Stimulated activated naive CD8-positive, alpha-beta T cell treated with anti-CD3 and anti-CD28 coated beads, Interleukin-15, Interleukin-2, amounts not matched to agents 100 ng/mL and 50 ng/mL, for 24 hours (primary cell): ENCODE data around the gene ALS2.
"Not testable (repeated sequence)": the region's sequence is repeated elsewhere in the genome, so short reads cannot be mapped to it uniquely, and the experiment has no call there.

ENCODE experiments used
- H3K27ac Mint-ChIP-seq: one replicate; pipeline ENCODE4 v1.8.0; 2021; ENCODE audit warnings: mild to moderate bottlenecking, mixed read lengths
- H3K27me3 Mint-ChIP-seq: one replicate; pipeline ENCODE4 v1.8.0; 2021; ENCODE audit warnings: mixed read lengths
- H3K36me3 Mint-ChIP-seq: one replicate; pipeline ENCODE4 v1.8.0; 2021; ENCODE audit warnings: low read depth, mixed read lengths
- H3K4me1 Mint-ChIP-seq: one replicate; pipeline ENCODE4 v1.8.0; 2021; ENCODE audit warnings: low read depth, mixed read lengths
- H3K4me3 Mint-ChIP-seq: one replicate; pipeline ENCODE4 v1.8.0; 2021; ENCODE audit warnings: mild to moderate bottlenecking, mixed read lengths
- H3K9me3 Mint-ChIP-seq: one replicate; pipeline ENCODE4 v1.8.0; 2021; ENCODE audit warnings: mixed read lengths

The ALS2 gene

DNA sequence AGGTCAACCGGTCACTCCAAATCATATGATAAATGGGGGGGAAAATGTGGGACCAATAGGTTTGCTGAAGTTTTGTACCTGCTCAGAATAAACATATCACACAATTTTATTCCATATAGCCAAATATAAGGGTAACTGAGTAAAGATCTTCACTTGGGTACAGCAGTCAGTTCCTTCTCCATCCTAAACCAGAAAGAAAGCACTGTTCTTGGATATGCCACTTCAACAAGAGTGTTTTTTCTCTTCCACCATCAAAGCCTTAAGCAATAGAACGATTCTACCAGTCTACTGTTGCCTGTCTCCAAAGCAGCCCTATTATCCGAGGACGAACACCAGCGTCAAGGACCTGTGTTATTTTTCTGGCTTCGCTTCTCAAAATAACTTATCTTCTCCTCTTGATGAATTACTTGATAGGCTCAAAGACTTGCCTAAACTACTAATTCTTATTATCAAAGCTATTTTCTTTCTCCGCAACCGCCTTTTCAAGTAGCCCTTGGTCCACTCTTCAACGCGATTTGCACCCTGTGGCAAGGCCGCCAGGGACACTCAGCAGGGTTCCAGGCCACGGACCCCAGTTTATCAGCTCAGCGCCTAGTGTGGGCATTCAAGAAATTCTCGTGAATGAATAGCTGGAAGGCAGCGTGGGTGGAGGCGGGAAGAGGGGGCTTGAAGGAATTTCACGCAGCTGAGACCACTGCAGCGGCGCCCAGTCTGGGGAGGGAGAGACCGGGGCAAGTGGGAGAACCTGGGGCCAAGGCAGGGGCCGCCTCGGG is 646 bp downstream of the ALS2 start:
- peak overlapping the region; percentile 82 for H3K27ac Mint-ChIP-seq
- H3K27me3 Mint-ChIP-seq = peaks cover 7% of the 10 kb centered on the region
- no peaks in the 10 kb centered on the region for H3K9me3 Mint-ChIP-seq
- H3K4me3 Mint-ChIP-seq = peak overlapping the region; percentile 97
- peaks cover 29% of the 10 kb centered on the region for H3K4me1 Mint-ChIP-seq
- H3K36me3 Mint-ChIP-seq = no peaks in the 10 kb centered on the region

DNA sequence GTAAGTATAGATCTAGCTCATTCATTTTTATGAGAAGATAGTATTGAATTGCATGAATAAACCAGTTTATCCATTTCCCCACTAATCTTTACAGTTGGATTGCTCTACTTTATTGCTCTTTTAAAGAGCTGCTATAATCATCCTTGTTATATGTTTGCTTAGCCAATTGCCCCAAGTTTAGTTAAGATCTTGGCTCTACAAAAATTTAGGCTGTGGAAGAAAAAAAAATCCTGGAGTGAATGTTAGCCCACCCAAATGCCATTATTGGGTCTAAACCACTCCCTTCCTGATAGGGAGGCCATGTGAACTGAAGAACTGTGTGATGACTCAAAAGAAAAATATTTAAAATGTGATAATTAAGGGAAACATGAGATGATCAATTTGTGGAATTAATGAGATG is 2.9 kb downstream of the ALS2 start:
- H3K27me3 Mint-ChIP-seq = no peaks in the 10 kb centered on the region
- H3K27ac Mint-ChIP-seq = no peak overlapping the region
- no peak overlapping the region for H3K4me3 Mint-ChIP-seq
- H3K9me3 Mint-ChIP-seq = no peaks in the 10 kb centered on the region
- peaks cover 7% of the 10 kb centered on the region for H3K36me3 Mint-ChIP-seq
- H3K4me1 Mint-ChIP-seq = peaks cover 40% of the 10 kb centered on the region

DNA sequence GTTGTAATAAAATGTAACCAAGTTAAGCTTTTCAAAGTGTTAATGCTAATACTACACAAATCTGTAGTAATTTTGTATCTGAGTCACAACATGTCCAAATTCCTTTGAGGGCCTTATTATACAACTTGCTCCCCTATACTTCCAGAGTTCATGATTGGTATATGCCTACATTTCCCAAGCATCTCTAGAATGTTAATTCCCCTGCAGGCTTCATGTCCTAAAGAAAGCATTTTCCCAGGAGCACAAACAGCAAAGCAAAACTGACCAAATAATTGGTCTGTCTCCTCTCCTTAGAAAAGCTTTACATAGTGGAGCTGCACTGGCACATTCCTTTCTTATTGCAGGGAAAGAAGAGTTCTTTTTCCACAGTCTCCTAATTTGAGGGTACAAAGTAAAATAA is 3.7 kb downstream of the ALS2 start:
- Mint-ChIP-seq H3K4me3 (no peak overlapping the region), H3K9me3 (no peaks in the 10 kb centered on the region), H3K27me3 (no peaks in the 10 kb centered on the region), H3K36me3 (peaks cover 7% of the 10 kb centered on the region), H3K4me1 (peaks cover 40% of the 10 kb centered on the region), H3K27ac (no peak overlapping the region)

DNA sequence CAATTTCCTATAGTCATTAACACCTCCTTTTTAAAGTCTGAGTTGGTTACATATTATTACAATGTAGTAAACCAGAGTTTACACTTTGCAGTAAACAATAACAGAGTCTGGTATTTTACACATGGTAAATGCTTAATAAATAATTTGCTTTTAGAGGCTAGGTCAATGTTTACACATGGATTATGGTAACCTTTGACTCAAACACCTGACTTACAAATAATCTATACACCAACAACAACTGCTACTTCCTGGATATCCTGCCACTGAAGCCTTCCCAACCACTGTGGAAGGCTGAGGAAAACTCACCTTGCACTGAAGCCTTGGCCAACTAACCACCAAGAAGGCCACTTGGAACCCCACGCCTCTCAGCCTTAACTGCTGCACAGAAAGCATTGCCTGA is 5.4 kb downstream of the ALS2 start:
- peaks cover 32% of the 10 kb centered on the region for H3K4me1 Mint-ChIP-seq
- no peaks in the 10 kb centered on the region for H3K9me3 Mint-ChIP-seq
- no peak overlapping the region for H3K27ac Mint-ChIP-seq
- H3K27me3 Mint-ChIP-seq = no peaks in the 10 kb centered on the region
- no peak overlapping the region for H3K4me3 Mint-ChIP-seq
- H3K36me3 Mint-ChIP-seq = peaks cover 7% of the 10 kb centered on the region

DNA sequence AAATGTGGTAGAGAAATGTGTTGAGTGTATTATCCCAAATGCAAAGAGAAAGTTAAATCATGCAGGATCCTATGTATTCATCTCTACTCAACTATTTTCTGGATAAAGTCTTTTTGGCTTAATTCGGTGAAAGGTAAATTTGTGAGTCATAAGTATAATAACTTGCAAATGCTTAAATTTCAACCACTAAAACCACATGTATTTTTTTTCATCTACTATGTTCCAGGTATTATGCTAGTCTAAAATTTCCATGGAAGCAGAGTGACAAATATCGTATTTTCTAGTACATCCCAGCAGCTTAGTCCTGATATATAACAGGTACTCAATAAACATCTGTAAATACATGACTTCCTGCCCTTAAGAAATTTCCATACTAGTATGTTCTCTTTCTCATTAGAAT is 6.2 kb downstream of the ALS2 start:
- H3K27me3 Mint-ChIP-seq = no peaks in the 10 kb centered on the region
- peaks cover 25% of the 10 kb centered on the region for H3K4me1 Mint-ChIP-seq
- no peak overlapping the region for H3K27ac Mint-ChIP-seq
- H3K9me3 Mint-ChIP-seq = no peaks in the 10 kb centered on the region
- no peak overlapping the region for H3K4me3 Mint-ChIP-seq
- peaks cover 7% of the 10 kb centered on the region for H3K36me3 Mint-ChIP-seq

DNA sequence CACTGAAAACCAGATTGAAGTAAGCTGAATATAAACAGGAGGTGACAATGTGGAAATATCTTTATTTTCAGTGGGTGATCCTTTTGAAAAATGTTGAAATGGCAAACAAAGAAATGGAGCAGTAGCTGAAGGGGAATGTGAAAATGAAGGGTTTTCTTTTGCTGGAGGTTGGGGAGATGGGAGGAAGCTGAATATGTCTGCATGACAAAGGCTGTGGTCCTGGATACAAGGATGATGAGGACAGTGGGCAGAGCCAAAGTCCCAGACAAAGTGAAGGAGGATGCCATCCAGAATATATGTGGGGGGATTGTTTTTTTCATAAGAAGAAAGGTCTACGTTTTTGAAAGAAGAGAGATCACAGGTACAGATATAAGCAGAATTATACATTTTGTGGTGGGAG is 6.7 kb downstream of the ALS2 start:
- Mint-ChIP-seq H3K4me3 (no peak overlapping the region), H3K9me3 (no peaks in the 10 kb centered on the region), H3K36me3 (peaks cover 7% of the 10 kb centered on the region), H3K27ac (no peak overlapping the region), H3K4me1 (peaks cover 21% of the 10 kb centered on the region), H3K27me3 (no peaks in the 10 kb centered on the region)

DNA sequence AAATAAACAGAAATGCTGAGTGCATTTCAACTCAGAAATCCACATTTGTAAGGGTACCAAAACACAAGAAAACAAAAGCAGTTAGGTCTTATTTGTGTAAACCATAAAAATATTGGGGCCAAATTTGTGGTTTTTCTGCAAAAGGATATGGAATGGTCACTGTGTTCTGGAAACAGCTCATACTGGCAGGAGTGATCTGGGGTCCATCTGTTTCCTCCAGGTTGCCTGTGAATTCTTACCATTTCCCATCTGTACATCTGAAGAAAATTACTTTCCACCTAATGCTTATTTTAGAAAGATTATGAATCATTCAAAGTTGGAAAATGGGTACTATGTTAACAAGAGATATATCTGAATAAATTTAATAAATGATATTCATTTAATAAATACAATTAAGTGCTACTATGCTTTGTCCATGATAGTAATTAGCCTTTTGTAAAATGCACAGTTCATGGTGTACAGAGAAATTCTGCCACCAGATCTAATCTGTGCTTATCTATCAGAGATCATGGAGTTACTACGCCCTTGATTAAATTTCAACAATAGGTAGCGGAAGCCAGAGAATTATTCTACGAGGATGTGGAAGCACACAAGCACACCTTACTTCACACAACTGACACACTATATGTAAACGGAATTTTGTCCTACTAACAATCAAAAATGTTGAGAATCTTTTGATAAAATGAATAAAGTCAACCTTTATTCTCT is 10.9 kb downstream of the ALS2 start:
- no peak overlapping the region for H3K4me3 Mint-ChIP-seq
- no peaks in the 10 kb centered on the region for H3K9me3 Mint-ChIP-seq
- peaks cover 22% of the 10 kb centered on the region for H3K36me3 Mint-ChIP-seq
- H3K27ac Mint-ChIP-seq = no peak overlapping the region
- H3K4me1 Mint-ChIP-seq = peaks cover 10% of the 10 kb centered on the region
- no peaks in the 10 kb centered on the region for H3K27me3 Mint-ChIP-seq

DNA sequence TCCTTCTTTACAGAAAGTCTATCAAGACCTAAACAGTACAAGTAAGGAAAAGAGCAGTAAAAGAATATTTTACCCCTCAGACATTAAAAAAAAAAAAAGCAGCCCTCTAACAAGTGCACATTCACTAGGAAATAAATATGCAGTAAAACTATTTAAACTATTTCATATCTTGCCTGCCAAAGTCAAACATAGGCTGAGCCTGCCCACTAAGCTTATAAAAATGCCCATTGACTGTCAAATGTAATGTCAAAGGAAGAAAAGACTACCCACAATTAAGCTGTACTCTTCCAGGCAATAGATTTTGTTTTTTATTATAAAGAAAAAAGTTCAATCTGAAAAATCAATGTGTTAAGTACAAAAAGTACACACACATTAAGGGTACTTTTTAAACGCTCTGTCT is 11.8 kb downstream of the ALS2 start:
- H3K4me1 Mint-ChIP-seq = peaks cover 2% of the 10 kb centered on the region
- H3K4me3 Mint-ChIP-seq = no peak overlapping the region
- H3K27me3 Mint-ChIP-seq = no peaks in the 10 kb centered on the region
- no peak overlapping the region for H3K27ac Mint-ChIP-seq
- peaks cover 24% of the 10 kb centered on the region for H3K36me3 Mint-ChIP-seq
- no peaks in the 10 kb centered on the region for H3K9me3 Mint-ChIP-seq

DNA sequence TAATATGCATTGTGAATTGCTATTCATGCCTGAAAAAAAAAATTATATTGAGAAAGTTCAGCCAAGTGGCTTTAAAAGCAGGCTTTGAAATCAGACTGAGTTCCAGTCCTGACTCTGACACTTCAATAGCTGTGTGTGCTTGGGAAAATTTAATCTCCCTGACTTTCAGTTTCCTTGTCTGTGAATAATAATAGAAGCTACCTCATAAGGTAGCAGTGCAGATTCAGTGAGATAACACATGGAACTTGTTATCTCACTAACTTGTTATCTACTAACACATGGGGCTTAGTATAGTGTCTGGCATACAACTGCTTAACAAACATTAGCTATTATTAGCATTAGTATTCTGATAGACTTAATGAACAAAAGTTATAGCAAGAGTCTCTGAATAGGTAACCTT is 14.9 kb downstream of the ALS2 start:
- Mint-ChIP-seq H3K4me3 (no peak overlapping the region), H3K9me3 (no peaks in the 10 kb centered on the region), H3K27me3 (no peaks in the 10 kb centered on the region), H3K36me3 (peaks cover 36% of the 10 kb centered on the region), H3K27ac (no peak overlapping the region), H3K4me1 (no peaks in the 10 kb centered on the region)

DNA sequence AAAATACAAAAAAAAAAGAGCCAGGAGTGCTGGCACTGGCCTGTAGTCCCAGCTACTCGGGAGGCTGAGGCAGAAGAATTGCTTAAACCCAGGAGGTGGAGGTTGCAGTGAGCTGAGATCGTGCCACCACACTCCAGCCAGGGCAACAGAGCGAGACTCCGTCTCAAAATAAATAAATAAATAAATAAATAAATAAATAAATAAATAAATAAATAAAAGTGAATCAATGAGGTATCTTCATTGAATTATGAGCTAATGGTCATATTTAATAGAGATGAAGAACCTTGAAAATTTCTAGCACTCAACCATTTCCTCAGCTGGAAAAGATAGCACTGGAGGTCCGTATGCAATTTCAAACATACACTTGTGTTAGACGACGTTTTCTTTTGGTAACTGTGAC is 16.3 kb downstream of the ALS2 start:
- not testable (repeated sequence) for H3K27me3 Mint-ChIP-seq, H3K27ac Mint-ChIP-seq, H3K4me1 Mint-ChIP-seq, H3K9me3 Mint-ChIP-seq, H3K4me3 Mint-ChIP-seq
- peaks cover 41% of the 10 kb centered on the region for H3K36me3 Mint-ChIP-seq

DNA sequence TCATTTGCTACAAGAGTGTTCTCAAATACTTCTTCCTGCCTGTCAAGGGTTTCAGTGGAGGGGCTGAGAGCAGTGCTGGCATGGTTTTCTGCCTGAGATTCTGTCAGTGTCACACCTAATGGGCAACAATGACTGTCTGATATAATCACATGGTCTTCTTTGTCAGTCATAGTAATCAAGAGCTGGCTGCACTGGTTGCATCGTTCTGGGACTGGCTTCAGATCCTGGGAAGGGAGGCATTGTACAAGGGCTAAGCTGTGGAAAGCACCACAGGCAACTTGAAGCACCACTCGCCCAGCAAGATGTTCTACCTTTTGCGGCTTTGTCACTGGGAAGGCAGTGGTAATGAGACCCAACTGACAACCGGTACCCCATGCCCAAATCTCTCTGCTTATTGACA is 19.6 kb downstream of the ALS2 start:
- peaks cover 37% of the 10 kb centered on the region for H3K36me3 Mint-ChIP-seq
- no peaks in the 10 kb centered on the region for H3K27me3 Mint-ChIP-seq
- no peak overlapping the region for H3K4me3 Mint-ChIP-seq
- no peak overlapping the region for H3K27ac Mint-ChIP-seq
- H3K9me3 Mint-ChIP-seq = no peaks in the 10 kb centered on the region
- H3K4me1 Mint-ChIP-seq = no peaks in the 10 kb centered on the region

DNA sequence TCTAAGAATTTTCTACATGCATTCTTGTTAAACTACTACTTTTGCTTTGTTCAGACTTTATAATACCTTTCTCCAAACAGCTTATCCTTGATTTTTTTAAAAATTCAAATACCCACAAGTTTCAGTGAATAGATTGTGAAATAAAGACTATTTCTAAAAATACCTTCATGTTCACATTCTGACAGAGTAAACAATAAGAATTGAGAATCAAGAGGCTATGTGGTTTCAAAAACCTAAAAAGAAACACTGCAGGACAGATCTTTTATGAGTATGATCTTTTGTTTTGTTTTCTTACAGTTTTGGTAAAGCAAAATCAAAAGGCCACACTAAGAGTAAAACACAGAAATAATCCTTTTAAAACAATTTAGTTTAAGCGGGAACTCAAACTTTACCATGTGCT is 21.2 kb downstream of the ALS2 start:
- H3K4me3 Mint-ChIP-seq = no peak overlapping the region
- peaks cover 29% of the 10 kb centered on the region for H3K36me3 Mint-ChIP-seq
- no peaks in the 10 kb centered on the region for H3K9me3 Mint-ChIP-seq
- H3K4me1 Mint-ChIP-seq = no peaks in the 10 kb centered on the region
- no peak overlapping the region for H3K27ac Mint-ChIP-seq
- no peaks in the 10 kb centered on the region for H3K27me3 Mint-ChIP-seq

DNA sequence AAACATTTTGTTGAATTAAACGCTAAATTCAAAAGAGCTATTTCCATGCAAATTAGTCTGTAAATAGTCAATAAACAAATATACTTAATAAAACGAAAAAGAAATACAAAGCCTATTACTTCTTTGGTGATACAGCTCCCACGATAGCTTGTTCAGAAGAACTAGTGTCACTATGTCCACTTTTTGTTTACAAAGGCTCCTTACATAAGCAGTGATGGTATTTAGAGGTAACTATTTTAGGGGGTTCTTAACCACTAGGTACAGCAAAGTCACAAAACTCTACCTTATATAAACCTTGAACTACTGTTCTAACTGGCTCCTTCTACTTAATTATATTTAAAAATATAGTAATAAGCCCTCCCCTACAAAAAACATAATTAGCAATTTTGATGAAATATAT is 21.9 kb downstream of the ALS2 start:
- Mint-ChIP-seq H3K4me3 (no peak overlapping the region), H3K36me3 (peaks cover 26% of the 10 kb centered on the region), H3K27ac (no peak overlapping the region), H3K9me3 (no peaks in the 10 kb centered on the region), H3K27me3 (no peaks in the 10 kb centered on the region), H3K4me1 (no peaks in the 10 kb centered on the region)

DNA sequence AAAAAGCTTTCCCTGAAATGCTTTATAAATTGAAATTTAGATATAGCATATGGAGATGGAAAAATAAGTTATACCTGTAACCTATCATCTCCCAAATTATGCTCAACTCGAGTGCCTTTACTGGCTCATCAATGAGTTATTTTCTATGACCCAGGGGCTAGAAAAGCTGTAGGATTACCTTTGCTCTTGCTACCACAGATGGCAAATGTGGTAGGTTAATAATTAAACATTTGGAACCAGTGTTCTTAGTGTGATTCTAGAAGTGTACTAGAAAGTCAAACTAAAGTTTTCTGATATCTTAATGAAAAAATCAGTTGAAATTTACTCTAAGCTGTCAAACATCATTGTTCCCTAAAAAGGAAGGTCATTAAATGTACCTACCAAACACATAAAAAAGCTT is 22.5 kb downstream of the ALS2 start:
- no peaks in the 10 kb centered on the region for H3K9me3 Mint-ChIP-seq
- H3K4me1 Mint-ChIP-seq = no peaks in the 10 kb centered on the region
- H3K4me3 Mint-ChIP-seq = no peak overlapping the region
- no peak overlapping the region for H3K27ac Mint-ChIP-seq
- H3K36me3 Mint-ChIP-seq = peaks cover 24% of the 10 kb centered on the region
- no peaks in the 10 kb centered on the region for H3K27me3 Mint-ChIP-seq

DNA sequence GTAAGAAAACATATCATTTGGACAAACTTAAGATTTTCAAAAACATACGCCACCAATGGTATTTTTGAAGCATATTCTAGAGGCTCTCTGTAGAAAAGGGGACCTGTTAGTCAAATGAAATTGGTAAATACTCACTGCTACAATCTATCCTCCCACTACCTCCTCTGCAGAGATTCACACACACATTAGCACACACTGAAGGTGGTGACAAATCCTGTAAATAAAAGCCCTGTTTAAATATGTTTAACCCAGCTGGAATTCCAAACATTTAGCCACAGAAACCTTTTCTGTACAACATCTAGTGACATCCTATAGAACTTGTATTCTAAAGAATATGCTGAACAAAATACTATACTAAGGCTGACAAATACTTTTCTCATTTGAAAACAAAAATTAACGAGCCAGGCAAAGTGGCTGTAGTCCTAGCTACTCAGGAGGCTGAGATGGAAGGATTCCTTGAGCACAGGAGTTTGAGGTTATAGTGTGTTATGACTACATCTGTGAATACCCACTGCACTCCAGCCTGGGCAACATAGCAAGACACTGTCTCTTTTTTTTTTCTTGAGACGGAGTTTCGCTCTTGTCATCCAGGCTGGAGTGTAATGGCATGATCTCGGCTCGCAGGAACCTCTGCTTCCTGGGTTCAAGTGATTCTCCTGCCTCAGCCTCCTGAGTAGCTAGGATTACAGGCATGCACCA is 25.9 kb downstream of the ALS2 start:
- no peaks in the 10 kb centered on the region for H3K4me1 Mint-ChIP-seq
- no peaks in the 10 kb centered on the region for H3K27me3 Mint-ChIP-seq
- H3K4me3 Mint-ChIP-seq = no peak overlapping the region
- peaks cover 7% of the 10 kb centered on the region for H3K36me3 Mint-ChIP-seq
- H3K27ac Mint-ChIP-seq = no peak overlapping the region
- H3K9me3 Mint-ChIP-seq = no peaks in the 10 kb centered on the region
